Heart right ventricle (tissue), 16 donors: Measurements from ENCODE around the gene NDUFA11. TPM values are rescaled to one million over a fixed set of nuclear protein-coding genes. Genes with fewer than 3 reads are reported as not detected.

Experiments
- ATAC-seq, 8 donors: fragments of 200-7000 bp; cut with Tn5 transposase; one replicate each; pipeline ENCODE4 v1.9.1; 2020; ENCODE audit warnings: mild to moderate bottlenecking in 8 of 8, moderate library complexity in 8 of 8, moderate number of reproducible peaks in 1 of 8
- DNase-seq, 2 donors: peaks; one replicate each; pipeline ENCODE4 v3.0.0-alpha.2; 2020
- H3K27ac ChIP-seq, 10 donors: fragments of 200-600 bp; sonication (generic) in 2 of 10; one replicate each; pipeline versions ENCODE4 v1.5.0 to v1.8.0; 2020 to 2022; ENCODE audit warnings: mild to moderate bottlenecking in 3 of 10
- H3K27me3 ChIP-seq, 7 donors: fragments of 200-600 bp; one replicate each; pipeline ENCODE4 v1.8.0; 2021 to 2022; ENCODE audit warnings: mild to moderate bottlenecking in 2 of 7
- H3K36me3 ChIP-seq, 9 donors: fragments of 200-600 bp; sonication (generic) in 1 of 9; one replicate each; pipeline versions ENCODE4 v1.5.0 to v1.8.0; 2020 to 2022; ENCODE audit warnings: mild to moderate bottlenecking in 2 of 9
- H3K4me1 ChIP-seq, 9 donors: fragments of 200-600 bp; sonication (generic) in 1 of 9; one replicate each; pipeline versions ENCODE4 v1.5.0 to v1.8.0; 2020 to 2022; ENCODE audit warnings: mild to moderate bottlenecking in 4 of 9
- H3K4me3 ChIP-seq, 10 donors: fragments of 200-600 bp; sonication (generic) in 2 of 10; one replicate each; pipeline versions ENCODE4 v1.5.0 to v1.8.0; 2020 to 2022; ENCODE audit warnings: mild to moderate bottlenecking in 7 of 10, moderate library complexity in 2 of 10
- H3K9me3 ChIP-seq, 11 donors: fragments of 200-600 bp in 10 of 11; sonication (generic) in 2 of 11; one replicate each; pipeline versions ENCODE4 v1.5.0 to v1.8.0; 2013 to 2022; ENCODE audit warnings: mild to moderate bottlenecking in 2 of 11, control low read depth in 1 of 11, moderate library complexity in 1 of 11
- WGBS, 2 donors: extraction: QIAGEN DNeasy Blood & Tissue Kit; methylation state at CpG; one replicate each; pipeline ENCODE4 v1.1.7; 2013; ENCODE audit warnings: inconsistent platforms in 1 of 2; 5-methylcytosine and 5-hydroxymethylcytosine counted together
- intact Hi-C, 10 donors: fragments of 100-400 bp; cut with DNase I; formaldehyde crosslinking; loops; one replicate each; pipeline versions ENCODE4 v1.11.1 to v1.14.2; 2022
- polyA plus RNA-seq, 2 donors: library from polyadenylated mRNA; stranded (reverse); fragments of 200-250 nt; gene quantifications; one replicate each; pipeline ENCODE4 v1.2.3, GENCODE V29; 2013
- total RNA-seq, 10 donors: library from RNA; stranded (reverse); fragmentation: NEBNext Ultra II Directional in 3 of 10; extraction: Animal tissue kit (Norgen Biotek cat#: 25700) in 3 of 10; gene quantifications; one replicate each; pipeline versions ENCODE4 v1.2.1 to v1.2.4, GENCODE V29; 2021 to 2023
- TF ChIP-seq, protein P1 (sequence below), 9 donors: fragments of 200-600 bp; sonication (generic) in 2 of 9; IDR thresholded peaks; one replicate each; pipeline versions ENCODE4 v1.5.0 to v1.8.0; 2021 to 2022; ENCODE audit warnings: antibody characterized with exemption in 9 of 9, mild to moderate bottlenecking in 5 of 9, moderate library complexity in 1 of 9
- donor health status: Arrhythmogenic right ventricular cardiomyopathy.
- donor health status: ischemic (EF 13 %, LVEDD 7.1; RV severe dilation, severe dysfunction).
- donor health status: healthy with polysubstance abuse.
- donor health status: DM: no; HTN: yes; CAD: no.
- donor health status: DM: no; HTN: no; CAD: no.
- donor health status: ischemic (EF 25% LVEDD 6.9; RV normal size, moderate dysfunction).
- donor health status: ischemic (EF 25% LVEDD 5.7; RV mildly dilated, moderate dysfunction).
- donor health status: healthy.
- donor health status: DM: yes; HTN: yes; CAD: no.
- donor health status: Ischemic cardiomyopathy.
- donor health status: ischemic (EF 35%, LVEDD 5.7; RV mildly dilated, moderate dysfunction).
- donor health status: nonischemic (EF 11% LVEDD 7.7; RV severe dilation, severe dysfunction).
- donor health status: DM: yes; HTN: yes; CAD: no.
- donor health status: PGD.
- donor health status: ischemic (EF 29% LVEDD 5.4; RV normal size, mild dysfunction).
- donor health status: nonischemic (EF 23%, LVEDD 6.1; RV moderate dilation, normal function).

NDUFA11 gene
- total and polyA plus RNA-seq, 12 donors: 451 to 1,143 (median 521) TPM

DNA sequence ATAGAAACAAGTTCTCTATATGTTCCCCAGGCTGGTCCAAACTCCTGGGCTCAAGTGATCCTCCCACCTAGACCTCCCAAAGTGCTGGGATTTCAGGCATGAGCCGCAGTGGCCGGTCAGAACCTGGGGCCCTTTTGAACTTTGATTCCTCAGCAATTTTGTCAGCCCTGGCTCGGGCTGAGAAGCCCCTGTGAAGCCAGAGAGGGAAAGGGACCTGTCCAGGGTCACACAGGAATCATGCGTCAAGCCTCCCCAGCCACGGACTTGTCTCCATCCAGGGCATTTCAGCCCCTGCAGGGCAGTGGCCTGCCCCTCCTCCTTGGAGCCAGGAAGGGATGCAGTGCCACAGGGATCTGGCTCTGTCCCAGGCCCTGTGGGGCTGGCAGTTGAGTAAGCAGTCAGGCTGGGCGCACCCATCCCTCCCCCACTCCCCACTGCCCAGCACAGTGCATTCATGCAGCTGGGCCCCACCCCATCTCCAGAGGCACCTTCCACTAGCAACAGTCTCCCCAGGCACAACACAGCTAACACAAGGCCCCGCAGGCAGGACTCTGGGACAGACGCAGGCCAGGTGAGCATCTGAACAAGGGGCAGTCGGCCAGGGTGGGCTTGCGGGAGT, 10.3 kb upstream of the NDUFA11 start, which contains the start of gene CAPS:
Gene CAPS (plus strand): TSS at position 516 of the 619 bp plus-strand sequence. CDS start 153 bp downstream, outside the sequence.
- intact Hi-C loops: loop anchor here in 1 of 10 donors (5.0 kb wide), 1 partner anchor 33 kb away; no protein-coding TSS in a partner anchor
- H3K36me3 ChIP-seq: peaks cover 0 to 72% (median 28%) of the 10 kb centered on the region in 9 donors
- no peaks in the 10 kb centered on the region for H3K9me3 ChIP-seq
- H3K4me3 ChIP-seq: no peak within 1 kb of the TSS
- peaks cover 4 to 32% (median 22%) of the 10 kb centered on the region in 9 donors for H3K4me1 ChIP-seq
- 78 to 79% methylated on average over 10 of the region's 10 CpGs for WGBS, 2 donors
- H3K27ac ChIP-seq: peak within 1 kb of the TSS in 6 of 10 donors; percentile 19 to 54 (median 32)
- H3K27me3 ChIP-seq: no peaks in the 10 kb centered on the region
- TF ChIP-seq, protein P1, sequence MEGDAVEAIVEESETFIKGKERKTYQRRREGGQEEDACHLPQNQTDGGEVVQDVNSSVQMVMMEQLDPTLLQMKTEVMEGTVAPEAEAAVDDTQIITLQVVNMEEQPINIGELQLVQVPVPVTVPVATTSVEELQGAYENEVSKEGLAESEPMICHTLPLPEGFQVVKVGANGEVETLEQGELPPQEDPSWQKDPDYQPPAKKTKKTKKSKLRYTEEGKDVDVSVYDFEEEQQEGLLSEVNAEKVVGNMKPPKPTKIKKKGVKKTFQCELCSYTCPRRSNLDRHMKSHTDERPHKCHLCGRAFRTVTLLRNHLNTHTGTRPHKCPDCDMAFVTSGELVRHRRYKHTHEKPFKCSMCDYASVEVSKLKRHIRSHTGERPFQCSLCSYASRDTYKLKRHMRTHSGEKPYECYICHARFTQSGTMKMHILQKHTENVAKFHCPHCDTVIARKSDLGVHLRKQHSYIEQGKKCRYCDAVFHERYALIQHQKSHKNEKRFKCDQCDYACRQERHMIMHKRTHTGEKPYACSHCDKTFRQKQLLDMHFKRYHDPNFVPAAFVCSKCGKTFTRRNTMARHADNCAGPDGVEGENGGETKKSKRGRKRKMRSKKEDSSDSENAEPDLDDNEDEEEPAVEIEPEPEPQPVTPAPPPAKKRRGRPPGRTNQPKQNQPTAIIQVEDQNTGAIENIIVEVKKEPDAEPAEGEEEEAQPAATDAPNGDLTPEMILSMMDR (IDR thresholded peaks at IDR 0.05): no peak
- DNase-seq (peak in 1 of 2 donors; percentile 59), ATAC-seq (peak; percentile 45 to 77 (median 70))

DNA sequence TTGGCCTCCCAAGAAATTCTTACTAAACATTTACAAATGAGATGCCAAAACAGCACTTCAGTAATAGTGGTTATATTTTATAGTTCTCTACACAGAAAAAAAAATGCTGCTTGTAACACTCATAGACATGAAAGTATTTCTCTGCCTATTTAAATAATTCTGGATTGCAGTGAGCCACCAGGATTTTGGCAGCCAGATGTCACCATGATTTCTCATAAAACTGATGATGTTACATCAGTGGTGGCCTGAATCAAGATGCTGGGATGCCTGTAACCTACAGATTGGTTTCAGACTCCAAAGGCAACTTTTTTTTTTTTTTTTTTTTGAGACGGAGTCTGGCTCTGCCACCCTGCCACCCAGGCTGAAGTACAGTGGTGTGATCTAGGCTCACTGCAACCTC, 7.8 kb upstream of the NDUFA11 start:
- Histone ChIP-seq H3K27ac (no peak overlapping the region), H3K4me1 (peaks cover 6 to 30% (median 21%) of the 10 kb centered on the region in 9 donors), H3K4me3 (no peak overlapping the region), H3K27me3 (no peaks in the 10 kb centered on the region), H3K9me3 (no peaks in the 10 kb centered on the region), H3K36me3 (peaks cover 0 to 56% (median 4%) of the 10 kb centered on the region in 9 donors)
- no peak for DNase-seq
- TF ChIP-seq, protein P1 (IDR thresholded peaks at IDR 0.05): no peak
- ATAC-seq: no peak
- WGBS, 2 donors: 87 to 100% methylated on average over 1 of the region's 1 CpG
- intact Hi-C loops: loop anchor here in 1 of 10 donors (5.0 kb wide), 1 partner anchor 36 kb away; no protein-coding TSS in a partner anchor

DNA sequence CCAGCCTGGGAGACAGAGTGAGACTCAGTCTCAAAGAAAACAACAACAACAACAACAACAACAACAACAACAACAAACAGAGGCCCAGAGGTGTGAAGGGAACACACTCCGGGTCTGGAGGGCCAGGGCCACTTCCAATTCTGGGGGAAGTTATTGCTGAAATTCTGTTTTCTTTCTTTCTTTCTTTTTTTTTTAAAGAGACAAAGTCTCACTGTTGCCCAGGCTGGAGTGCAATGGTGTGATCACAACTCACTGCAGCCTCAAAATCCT, 7.0 kb upstream of the NDUFA11 start:
- TF ChIP-seq, protein P1 (IDR thresholded peaks at IDR 0.05): no peak
- no peaks in the 10 kb centered on the region for H3K9me3 ChIP-seq
- no peak overlapping the region for H3K27ac ChIP-seq
- ATAC-seq: no peak
- H3K4me3 ChIP-seq: no peak overlapping the region
- H3K4me1 ChIP-seq: peaks cover 6 to 30% (median 19%) of the 10 kb centered on the region in 9 donors
- no peaks in the 10 kb centered on the region for H3K27me3 ChIP-seq
- intact Hi-C loops: loop anchor here in 1 of 10 donors (5.0 kb wide), 1 partner anchor 37 kb away; no protein-coding TSS in a partner anchor
- DNase-seq: no peak
- WGBS, 2 donors: 80 to 89% methylated on average over 1 of the region's 1 CpG
- peaks cover 0 to 48% (median 0%) of the 10 kb centered on the region in 9 donors for H3K36me3 ChIP-seq

DNA sequence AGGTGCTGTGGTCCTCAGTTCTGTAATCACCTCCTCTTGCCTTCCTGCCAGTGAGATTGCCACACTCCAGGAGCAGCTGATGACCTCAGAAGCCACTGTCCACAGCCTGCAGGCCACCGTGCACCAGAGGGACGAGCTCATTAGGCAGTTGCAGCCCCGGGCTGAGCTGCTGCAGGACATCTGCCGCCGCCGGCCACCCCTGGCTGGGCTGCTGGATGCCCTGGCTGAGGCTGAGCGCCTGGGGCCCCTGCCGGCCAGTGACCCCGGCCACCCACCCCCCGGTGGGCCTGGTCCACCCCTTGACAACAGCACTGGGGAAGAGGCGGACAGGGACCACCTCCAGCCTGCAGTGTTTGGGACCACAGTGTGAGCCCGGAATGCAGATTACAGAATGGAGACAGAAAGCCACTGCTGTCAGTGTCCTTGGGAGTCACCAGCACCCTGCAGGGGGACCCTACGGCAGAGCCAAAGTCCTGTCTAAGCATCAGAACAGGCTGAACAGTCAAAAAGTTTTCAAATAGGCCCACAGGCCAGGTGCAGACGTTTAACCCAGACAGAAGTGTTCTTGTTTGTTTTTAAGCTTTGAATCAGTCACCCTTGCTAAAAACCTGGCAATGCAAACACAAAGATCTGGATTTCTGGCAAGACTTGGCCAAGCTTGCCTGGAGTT, 5.3 kb upstream of the NDUFA11 start:
- intact Hi-C loops: loop anchor here in 1 of 10 donors (5.0 kb wide), 1 partner anchor 53 kb away; no protein-coding TSS in a partner anchor
- 79 to 82% methylated on average over 14 of the region's 14 CpGs for WGBS, 2 donors
- Histone ChIP-seq H3K27ac (no peak overlapping the region), H3K27me3 (no peaks in the 10 kb centered on the region), H3K36me3 (peaks cover 0 to 35% (median 0%) of the 10 kb centered on the region in 9 donors), H3K9me3 (no peaks in the 10 kb centered on the region), H3K4me1 (peaks cover 8 to 21% (median 16%) of the 10 kb centered on the region in 9 donors), H3K4me3 (no peak overlapping the region)
- DNase-seq: no peak
- no peak for ATAC-seq
- TF ChIP-seq, protein P1 (IDR thresholded peaks at IDR 0.05): no peak
